ENCODE results near the gene GGCX. TPM values are rescaled to one million over a fixed set of nuclear protein-coding genes. Genes with fewer than 3 reads are reported as not detected.

GGCX gene
- total and polyA plus RNA-seq, 2 of the 13 experiments (the other 11 are each of a cell fraction or from before 2014, with no cell fraction given), result 72.5 to 103 TPM

GRCh38 chr2:85602476-85603234 is 41.4 kb upstream of the GGCX start, which contains the start of gene TMEM150A (continued):
- TF ChIP-seq ZNF432 (CRISPR knock-in tag; IDR thresholded peaks at IDR 0.05; ENCODE audit: borderline replicate concordance), result no peak
- peak; percentile 63; the same call in 1 of the 2 replicates for TF ChIP-seq ZNF317 (CRISPR knock-in tag; IDR thresholded peaks at IDR 0.05)
- peak; percentile 96 for TF ChIP-seq SMAD1 (CRISPR knock-in tag; IDR thresholded peaks at IDR 0.05; ENCODE audit: borderline replicate concordance, low read depth)
- TF ChIP-seq POLR2G (IDR thresholded peaks at IDR 0.05; ENCODE audit: low read depth, low read length), result peak; percentile 97
- no peak for TF ChIP-seq TBP (CRISPR knock-in tag; IDR thresholded peaks at IDR 0.05)
- TF ChIP-seq ZNF17 (CRISPR knock-in tag; IDR thresholded peaks at IDR 0.05), result no peak
- TF ChIP-seq TBX3 (IDR thresholded peaks at IDR 0.05; ENCODE audit: borderline replicate concordance), result no peak
- peak; percentile 92 for TF ChIP-seq ZMAT3 (CRISPR knock-in tag; conservative IDR thresholded peaks at IDR 0.05)
- no peak for TF ChIP-seq ETS1 (CRISPR knock-in tag; IDR thresholded peaks at IDR 0.05)
- peak; percentile 73; the same call in 1 of the 2 replicates for TF ChIP-seq FOXK1 (CRISPR knock-in tag; IDR thresholded peaks at IDR 0.05; ENCODE audit: borderline replicate concordance, low read depth)
- TF ChIP-seq ZNF607 (CRISPR knock-in tag; IDR thresholded peaks at IDR 0.05; ENCODE audit: borderline replicate concordance), result 0 out of 2 replicates have a peak, but pooled peaks have one; percentile 43
- TF ChIP-seq ZNF772 (CRISPR knock-in tag; IDR thresholded peaks at IDR 0.05), result no peak; the same call in 1 of the 2 replicates
- TF ChIP-seq ZBTB40 (IDR thresholded peaks at IDR 0.05), result no peak
- TF ChIP-seq ZBTB40 (CRISPR knock-in tag; IDR thresholded peaks at IDR 0.05), result no peak
- TF ChIP-seq ZSCAN9 (CRISPR knock-in tag; IDR thresholded peaks at IDR 0.05; ENCODE audit: borderline replicate concordance), result 0 out of 2 replicates have a peak, but pooled peaks have one; percentile 29
- TF ChIP-seq ZNF619 (CRISPR knock-in tag; IDR thresholded peaks at IDR 0.05), result peak; percentile 78
- TF ChIP-seq LBX2 (CRISPR knock-in tag; IDR thresholded peaks at IDR 0.05; ENCODE audit: borderline replicate concordance), result no peak; the same call in none of the 2 replicates

Measured in HepG2 (cell line).